Measurements from ENCODE around the gene SMIM36.
"Not testable (repeated sequence)": the region's sequence is repeated elsewhere in the genome, so short reads cannot be mapped to it uniquely, and the experiment has no call there.

SMIM36 gene

GRCh38 chr17:55410722-55411462 lies 100.4 kb downstream of the SMIM36 start:
- no peak overlapping the region for H3K4me3 ChIP-seq (ENCODE audit: low read length)
- peaks cover 5% of the 10 kb centered on the region for H3K4me1 ChIP-seq (ENCODE audit: control insufficient read depth, insufficient read depth, low read length)
- no peak overlapping the region for H3K27ac ChIP-seq (ENCODE audit: low read depth, low read length)
- peaks cover 5% of the 10 kb centered on the region for H3K36me3 ChIP-seq (ENCODE audit: control insufficient read depth, insufficient read depth, low read length)
- H3K27me3 ChIP-seq (ENCODE audit: control insufficient read depth, insufficient read depth, low read length): no peaks in the 10 kb centered on the region
- H3K9ac ChIP-seq (ENCODE audit: low read length): no peak overlapping the region

DNA sequence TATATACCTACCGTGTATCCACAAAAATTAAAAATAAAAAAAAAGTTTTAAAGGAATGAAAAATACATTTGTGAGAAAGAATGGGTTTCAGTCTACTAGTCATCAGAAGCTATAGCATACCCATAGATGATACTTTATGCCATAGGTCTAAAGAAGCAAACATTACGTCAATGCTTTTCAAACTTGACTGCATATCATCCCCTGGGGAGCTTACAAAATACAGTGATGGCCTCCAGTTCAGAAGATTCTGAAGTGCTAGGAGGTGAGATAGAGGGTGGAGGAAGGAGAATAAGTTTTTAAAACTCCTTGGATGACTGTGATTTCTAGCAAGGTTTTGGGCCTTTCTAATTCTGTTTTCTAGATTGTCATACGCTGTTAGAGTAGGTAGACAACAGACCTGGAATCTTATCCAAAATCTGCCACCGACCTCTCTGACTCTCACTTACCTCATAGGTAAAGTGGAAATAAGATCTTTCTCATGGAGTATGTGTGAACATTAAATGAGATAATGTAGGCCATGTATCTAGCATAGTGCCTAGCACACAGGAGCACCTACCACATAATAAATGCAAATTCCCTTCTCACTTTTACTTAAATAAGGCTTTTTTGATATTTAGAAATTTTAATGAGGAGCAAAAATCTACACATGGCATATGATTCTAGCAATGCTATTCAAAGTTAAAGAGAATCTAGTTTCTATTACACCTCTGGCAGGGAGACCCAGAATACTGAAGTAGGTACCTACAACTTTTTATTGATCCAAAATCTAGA lies 102.0 kb downstream of the SMIM36 start:
- H3K36me3 ChIP-seq (ENCODE audit: control insufficient read depth, insufficient read depth, low read length): peaks cover 5% of the 10 kb centered on the region

DNA sequence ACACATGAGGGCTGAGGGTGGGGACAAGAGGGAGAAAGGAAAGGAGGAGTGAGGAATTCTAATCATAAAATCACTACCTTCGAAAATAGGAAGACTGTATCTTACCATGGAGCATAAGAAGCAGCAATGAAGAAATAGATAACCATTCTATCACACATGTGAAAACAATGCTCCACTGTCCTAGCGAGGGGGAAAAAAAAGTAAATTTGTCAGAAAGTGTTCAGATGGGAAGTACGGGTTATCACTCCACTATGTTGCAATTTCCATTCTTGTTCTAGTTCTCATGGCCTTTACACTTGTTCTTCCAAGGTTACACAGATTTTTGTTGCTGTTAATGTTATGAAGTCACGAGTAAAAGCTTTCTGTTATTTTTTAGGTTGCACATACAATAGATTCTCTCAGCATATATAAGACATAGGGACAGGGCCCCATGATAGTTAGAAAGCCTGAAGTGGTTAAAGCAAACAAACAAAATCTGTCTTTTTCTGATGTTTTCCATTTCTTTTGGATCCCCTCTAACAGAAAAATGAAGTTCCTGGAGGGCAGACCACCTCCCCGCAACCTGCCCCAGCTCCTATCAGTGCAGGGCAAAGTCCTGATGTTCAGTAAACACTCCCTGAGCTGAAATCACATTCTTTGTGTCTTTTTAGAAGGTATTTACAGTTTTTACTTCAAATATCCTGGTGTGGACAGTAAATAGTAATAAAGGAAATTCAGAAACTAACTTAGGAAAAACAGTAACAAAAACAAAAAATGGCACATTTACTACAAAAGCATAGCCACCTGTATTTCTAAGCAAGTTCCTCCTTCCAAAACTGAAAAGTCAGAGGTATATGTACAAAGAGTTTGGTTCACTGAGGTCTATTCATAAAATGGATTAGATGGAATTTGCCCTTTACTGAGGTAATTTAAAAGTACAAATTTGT lies 103.3 kb downstream of the SMIM36 start:
- no peaks in the 10 kb centered on the region for H3K27me3 ChIP-seq (ENCODE audit: control insufficient read depth, insufficient read depth, low read length)
- no peak overlapping the region for H3K9ac ChIP-seq (ENCODE audit: low read length)
- H3K4me1 ChIP-seq (ENCODE audit: control insufficient read depth, insufficient read depth, low read length): no peaks in the 10 kb centered on the region
- H3K27ac ChIP-seq (ENCODE audit: low read depth, low read length): no peak overlapping the region
- H3K4me3 ChIP-seq (ENCODE audit: low read length): no peak overlapping the region
- peaks cover 5% of the 10 kb centered on the region for H3K36me3 ChIP-seq (ENCODE audit: control insufficient read depth, insufficient read depth, low read length)

More for the DNA sequence above, 102.0 kb downstream of the SMIM36 start:
- Histone ChIP-seq H3K27ac (ENCODE audit: low read depth, low read length) (no peak overlapping the region), H3K27me3 (ENCODE audit: control insufficient read depth, insufficient read depth, low read length) (no peaks in the 10 kb centered on the region), H3K9ac (ENCODE audit: low read length) (no peak overlapping the region), H3K4me3 (ENCODE audit: low read length) (no peak overlapping the region), H3K4me1 (ENCODE audit: control insufficient read depth, insufficient read depth, low read length) (no peaks in the 10 kb centered on the region)

- Histone ChIP-seq H3K4me3 (ENCODE audit: low read length) (no peak overlapping the region), H3K27ac (ENCODE audit: low read depth, low read length) (no peak overlapping the region), H3K4me1 (ENCODE audit: control insufficient read depth, insufficient read depth, low read length) (no peaks in the 10 kb centered on the region), H3K9ac (ENCODE audit: low read length) (no peak overlapping the region), H3K27me3 (ENCODE audit: control insufficient read depth, insufficient read depth, low read length) (no peaks in the 10 kb centered on the region), H3K36me3 (ENCODE audit: control insufficient read depth, insufficient read depth, low read length) (peaks cover 8% of the 10 kb centered on the region)
Measured at GRCh38 chr17:55405600-55405999, 105.7 kb downstream of the SMIM36 start.

GRCh38 chr17:55404197-55404596 lies 107.1 kb downstream of the SMIM36 start:
- H3K9ac ChIP-seq (ENCODE audit: low read length); H3K4me3 ChIP-seq (ENCODE audit: low read length); H3K4me1 ChIP-seq (ENCODE audit: control insufficient read depth, insufficient read depth, low read length); H3K36me3 ChIP-seq (ENCODE audit: control insufficient read depth, insufficient read depth, low read length); H3K27me3 ChIP-seq (ENCODE audit: control insufficient read depth, insufficient read depth, low read length); H3K27ac ChIP-seq (ENCODE audit: low read depth, low read length): not testable (repeated sequence)

DNA sequence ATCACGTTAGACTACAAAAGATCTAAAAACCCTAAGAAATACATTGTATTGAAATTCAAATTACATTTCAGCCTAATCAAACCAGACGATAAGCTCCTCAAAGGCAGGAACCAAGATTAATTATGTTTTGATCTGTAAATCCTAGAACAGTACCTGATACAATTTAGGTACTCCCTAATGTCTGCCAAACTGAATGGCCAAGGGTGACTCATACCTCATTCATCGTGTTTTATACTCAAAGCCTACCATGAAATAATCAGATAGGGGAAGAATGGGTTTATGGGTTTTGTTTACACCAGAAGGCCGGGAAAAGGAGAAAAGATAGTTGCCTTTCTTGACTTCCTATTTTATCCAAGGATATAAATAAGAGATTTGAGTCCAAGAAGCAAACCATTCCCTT lies 108.9 kb downstream of the SMIM36 start:
- Histone ChIP-seq H3K4me1 (ENCODE audit: control insufficient read depth, insufficient read depth, low read length) (no peaks in the 10 kb centered on the region), H3K27ac (ENCODE audit: low read depth, low read length) (no peak overlapping the region), H3K36me3 (ENCODE audit: control insufficient read depth, insufficient read depth, low read length) (peaks cover 10% of the 10 kb centered on the region), H3K27me3 (ENCODE audit: control insufficient read depth, insufficient read depth, low read length) (no peaks in the 10 kb centered on the region), H3K4me3 (ENCODE audit: low read length) (no peak overlapping the region), H3K9ac (ENCODE audit: low read length) (no peak overlapping the region)
